GM21723 (cell line): ENCODE measurements around the gene CRKL.

Experiments used
- ATAC-seq: cut with Tn5 transposase; IDR thresholded peaks from one replicate; pipeline ENCODE4 v1.9.1; 2021; ENCODE audit warnings: mild to moderate bottlenecking, moderate library complexity; ENCODE audit not compliant: unreplicated experiment

Gene CRKL

DNA sequence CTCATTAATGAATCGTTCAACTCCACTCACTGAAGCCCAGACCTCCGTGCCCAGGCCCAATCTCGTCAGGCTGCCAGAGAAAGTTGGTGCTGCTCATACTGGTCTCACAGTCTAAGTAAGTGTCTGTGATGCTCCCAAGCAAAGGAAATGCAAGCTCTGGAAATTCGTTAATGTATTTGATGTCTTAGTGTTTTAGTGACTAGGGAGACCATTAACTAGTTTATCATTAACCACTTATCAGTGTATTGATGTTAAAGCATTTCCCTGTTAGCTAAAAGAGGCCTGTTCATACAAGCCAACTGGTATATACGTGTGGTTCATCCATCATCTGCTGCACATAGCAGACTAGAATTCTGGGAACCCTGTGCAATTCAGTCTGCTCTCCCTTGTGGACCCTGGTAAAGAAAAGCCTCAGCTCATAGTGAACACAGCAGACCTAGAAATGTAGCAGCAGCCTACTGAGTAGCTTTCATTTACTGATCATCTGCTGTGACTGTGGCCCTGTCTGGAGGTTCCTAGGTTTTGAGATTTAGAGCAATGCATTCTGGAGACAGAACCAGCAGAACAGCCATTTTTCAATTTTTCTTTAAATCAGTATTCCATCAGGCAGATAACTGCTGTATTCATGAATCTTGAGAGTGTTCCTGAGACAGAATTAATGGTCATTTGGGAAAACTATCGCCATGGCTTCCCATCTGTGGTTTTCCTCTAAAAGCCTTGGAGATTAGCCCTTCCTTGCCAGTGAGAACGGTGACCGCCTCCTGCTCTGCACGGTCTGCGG, 34.1 kb downstream of the CRKL start:
- no peak for ATAC-seq

DNA sequence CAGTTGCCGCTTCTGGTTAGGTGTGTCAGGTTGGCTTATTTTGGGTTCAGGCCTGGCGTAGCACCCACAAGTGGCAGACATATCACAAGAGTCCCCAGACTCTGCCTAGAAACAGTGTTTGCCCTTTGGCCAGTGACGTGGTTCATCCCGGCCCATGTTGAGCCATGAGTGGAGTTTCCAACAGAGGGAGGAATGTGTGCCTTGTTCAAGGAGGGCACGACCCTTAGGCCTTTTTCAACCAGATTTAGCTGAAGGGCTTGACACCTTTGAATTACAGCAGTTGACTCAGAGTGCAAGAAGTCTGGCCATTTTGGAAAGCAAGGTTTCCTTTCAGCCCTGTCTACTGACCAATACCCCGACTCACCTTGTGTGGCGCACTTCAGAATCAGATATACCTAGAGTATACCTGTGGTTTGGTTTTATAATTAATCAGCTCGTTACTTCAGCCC, 34.7 kb downstream of the CRKL start:
- no peak for ATAC-seq

DNA sequence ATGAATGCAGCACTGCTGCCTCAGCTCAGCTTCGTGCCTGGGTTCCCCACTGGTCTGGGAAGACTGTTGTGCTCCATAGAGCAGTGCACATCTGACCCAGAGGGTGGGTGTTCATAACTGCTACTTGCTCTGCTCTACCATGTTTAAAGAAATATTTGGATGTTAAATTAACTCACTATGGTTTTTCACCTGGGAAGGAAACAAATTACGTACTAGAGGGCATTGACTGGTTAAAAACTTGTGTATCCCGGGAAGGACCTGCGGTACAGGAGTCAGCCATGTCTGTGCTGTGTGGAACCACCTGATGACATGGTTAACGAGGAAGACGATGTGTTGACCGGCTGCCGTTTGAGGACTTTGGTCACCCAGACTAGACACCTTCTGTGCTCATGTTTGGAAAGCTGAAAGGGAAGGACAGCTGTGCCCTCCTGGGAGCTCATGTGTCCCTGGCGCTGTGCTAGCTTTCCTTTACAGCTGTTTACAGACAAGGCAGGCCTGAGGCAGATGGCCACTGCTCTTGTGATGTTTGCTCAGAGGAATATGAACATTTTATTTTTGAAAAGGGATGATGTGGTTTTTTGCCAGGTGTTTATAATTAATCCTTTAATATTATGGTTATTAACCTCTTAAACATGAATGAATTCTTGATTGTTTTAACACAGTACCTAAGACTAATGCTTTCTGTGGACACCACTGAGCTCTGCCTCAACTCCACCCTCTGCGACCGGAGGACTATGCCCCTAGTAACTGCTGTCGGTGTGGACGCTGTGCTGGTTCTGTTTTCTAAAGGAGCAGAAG, 35.5 kb downstream of the CRKL start:
- ATAC-seq, result no peak

DNA sequence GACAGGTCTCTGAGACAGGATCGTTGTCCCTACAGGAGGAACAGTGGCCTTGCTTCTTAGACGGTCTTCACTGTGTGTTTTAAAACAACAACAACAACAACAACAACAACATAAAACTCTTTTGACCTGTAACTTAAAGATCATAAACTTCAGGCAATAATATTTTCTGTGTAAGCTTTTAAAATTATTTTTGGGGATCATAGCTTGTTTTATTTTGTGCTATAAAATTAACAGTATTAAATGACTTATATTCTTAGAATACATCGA, 36.1 kb downstream of the CRKL start:
- no peak for ATAC-seq

DNA sequence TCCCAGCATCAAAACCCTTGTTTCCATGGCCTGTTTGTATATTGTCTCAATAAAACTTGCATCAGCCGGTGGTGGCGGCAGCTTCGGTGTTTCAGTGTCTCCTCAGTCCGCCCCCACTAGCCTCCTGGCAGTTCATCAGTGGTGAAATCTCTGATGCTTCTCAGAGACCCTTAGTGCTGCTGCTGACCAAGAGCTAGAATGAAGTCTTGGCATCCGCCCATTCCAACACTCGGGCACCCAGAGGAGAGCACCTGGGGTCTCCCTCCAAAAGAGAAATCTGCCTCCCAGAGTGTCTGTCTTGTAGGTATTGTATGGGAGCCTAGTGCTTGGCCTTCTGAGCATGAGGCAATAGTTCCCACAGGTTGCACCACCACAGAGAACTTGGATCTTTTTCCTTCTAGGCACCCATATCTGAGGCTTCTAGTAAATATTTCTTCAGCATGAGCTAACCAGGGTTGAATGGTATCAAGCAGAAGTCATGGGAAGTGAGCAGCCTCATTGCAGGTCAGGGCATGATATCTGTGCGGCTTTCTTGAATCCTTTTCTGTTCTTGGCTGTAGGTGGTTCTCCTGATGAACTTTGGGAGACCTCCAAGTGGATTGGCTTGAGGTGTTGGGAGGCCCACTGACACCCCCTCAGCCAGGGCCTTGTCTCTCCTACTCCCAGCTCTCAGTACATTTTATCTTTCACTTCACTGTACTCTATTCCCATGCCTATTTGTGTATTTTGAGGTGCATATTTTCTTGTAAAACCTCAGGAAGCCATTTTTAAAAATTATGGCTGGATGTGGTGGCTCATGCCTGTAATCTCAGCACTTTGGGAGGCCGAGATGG, 36.7 kb downstream of the CRKL start:
- no peak for ATAC-seq

DNA sequence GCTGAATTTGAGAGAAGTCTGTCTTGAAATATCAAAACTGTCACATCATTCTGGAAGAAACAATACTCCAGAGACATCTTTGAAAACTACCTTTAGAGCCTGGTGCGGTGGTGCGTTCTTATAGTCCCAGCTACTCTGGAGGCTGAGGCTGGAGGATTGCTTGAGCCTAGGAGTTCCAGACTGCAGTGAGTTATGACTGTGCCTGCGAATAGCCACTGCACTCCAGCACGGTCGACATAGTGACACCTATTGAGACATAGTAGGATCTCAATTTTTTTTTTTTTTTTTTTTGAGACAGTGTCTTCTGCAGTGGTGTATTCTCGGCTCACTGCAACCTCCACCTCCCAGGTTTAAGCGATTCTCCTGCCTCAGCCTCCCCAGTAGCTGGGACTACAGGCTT, 38.3 kb downstream of the CRKL start:
- no peak for ATAC-seq

DNA sequence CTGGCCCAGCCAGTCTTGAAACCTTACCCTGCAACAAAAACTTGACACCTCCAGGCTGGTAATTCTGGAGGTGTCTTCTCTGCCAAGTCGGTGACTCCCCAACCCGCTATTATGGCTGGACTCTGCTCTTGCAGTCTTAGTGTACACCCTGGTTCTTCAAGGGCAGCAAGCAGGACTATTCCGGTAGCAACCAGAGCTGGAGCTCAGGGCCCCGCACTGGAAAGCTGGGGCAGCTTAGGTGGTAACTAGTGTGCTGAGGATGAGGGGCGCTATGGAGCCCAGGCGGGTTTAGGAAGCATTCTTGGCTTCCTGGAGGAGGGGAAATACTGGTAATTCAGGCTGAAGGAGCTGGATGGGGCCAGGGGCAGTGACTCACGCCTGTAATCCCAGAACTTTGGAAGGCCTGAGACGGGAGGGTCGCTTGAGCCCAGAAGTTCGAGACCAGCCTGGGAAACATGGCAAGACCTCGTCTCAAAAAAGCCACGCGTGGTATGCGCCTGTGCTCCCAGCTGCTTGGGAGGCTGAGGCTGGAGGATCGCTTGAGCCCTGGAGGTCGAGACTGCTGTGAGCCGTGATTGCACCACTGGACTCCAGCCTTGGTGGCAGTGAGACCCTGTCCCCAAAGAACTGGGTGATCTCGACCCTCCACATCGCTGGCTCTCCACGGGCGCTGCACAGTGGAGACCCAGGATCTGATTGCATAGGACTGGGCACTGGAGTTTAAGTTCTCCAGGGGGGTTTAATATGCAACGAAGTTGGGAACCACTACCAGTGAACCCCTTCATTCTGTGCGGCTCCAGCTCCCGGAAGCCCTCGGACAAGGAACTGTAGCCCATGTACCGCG, 39.3 kb downstream of the CRKL start:
- no peak for ATAC-seq

DNA sequence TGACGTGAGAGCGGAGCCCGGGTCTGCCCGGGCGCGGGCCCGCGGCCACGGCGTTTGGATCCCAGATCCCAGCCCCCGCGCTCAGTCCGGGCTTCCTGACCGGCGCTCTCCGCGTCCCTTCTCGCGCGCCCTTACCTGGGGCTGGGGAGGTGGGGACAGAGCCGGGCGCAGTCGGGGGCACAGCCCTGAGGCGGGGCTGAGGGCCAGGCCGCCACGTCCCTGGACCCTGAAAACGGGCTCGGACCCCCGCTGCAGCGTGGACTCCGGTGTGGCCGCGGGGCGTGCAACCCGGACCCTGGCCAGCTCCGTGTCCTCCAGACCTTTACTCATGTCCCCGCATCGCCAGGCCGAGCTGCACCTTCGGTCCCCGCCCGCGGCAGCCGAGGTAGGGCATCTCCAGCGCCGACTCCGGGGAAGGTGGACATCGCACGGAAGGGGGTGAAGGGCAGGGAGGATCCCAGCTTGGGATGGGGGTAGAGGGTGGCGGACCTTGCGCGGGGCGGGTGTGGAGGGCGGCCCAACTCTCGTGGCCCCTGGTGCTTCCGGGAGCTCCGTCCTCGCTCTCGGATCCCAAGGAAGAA, 40.0 kb downstream of the CRKL start:
- no peak for ATAC-seq

DNA sequence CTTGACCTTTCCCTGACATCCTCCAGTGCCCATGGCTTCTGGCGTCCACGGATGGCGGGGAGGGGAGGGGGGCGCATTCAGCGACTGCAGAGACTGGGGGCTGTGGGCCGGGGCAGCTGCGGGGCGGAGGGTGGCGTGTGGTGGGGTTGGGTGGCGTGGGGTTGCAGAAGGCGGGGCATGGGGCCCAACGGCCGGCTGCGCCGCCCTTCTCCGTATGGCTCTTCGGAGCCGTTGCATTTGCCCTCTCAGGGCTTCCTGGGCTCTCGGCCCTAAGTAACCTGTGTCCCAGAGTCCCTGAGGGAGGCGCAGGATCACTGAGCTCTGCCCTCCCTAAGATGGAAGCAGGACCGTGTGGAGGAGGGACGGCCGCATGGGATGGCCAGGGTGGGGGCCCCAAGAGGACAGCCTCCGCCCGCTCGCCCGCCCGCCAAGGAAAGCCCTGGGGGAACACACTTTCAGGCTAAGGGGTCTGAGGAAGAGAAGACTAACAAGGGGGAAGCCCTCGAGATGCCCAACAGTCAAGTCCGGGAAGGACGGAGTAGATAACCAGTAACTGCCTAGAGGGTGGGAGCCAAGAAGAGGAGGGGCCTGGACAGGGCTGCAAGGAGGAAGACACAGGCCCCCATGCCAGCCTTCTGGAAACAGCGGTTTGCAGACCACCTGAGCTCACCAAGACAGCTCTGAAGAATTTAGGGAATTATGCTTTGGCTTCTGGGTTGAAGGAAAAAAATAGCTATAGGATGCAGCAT, 40.6 kb downstream of the CRKL start:
- ATAC-seq, result no peak

DNA sequence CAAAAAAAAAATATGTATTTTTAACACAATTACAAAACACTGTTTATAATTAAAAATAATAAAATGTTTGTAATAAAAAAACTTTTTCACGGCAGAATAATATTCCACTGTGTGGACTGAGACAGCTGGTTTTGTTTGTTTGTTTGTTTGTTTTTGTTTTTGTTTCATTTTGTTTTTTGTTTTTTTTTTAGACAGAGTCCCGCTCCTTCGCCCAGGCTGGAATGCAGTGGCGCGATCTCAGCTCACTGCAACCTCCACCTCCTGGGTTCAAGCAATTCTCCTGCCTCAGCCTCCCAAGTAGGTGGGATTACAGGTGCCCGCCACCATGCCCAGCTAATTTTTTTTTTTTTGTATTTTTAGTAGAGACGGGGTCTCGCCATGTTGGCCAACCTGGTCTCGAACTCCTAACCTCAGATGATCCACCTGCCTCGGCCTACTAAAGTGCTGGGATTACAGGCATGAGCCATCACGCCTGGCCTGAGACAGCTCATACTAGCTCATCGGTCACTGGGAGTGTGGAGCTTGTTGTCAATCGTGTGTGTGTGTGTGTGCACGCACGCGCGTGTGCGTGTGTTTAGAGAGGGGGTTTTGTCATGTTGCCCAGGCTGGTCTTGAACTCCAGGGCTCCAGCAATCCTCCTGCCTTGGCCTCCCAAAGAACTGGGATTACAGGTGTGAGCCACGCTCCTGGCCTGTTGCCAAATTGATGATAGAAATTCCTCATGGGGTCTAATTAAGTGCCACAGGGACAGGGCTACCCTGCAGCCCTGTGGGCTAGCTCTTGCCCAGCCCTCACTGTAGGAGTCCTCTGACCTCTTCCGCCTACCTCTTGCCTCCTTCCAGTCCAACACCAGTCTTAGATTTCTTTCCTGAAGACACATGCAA, 42.6 kb downstream of the CRKL start:
- ATAC-seq, result no peak

DNA sequence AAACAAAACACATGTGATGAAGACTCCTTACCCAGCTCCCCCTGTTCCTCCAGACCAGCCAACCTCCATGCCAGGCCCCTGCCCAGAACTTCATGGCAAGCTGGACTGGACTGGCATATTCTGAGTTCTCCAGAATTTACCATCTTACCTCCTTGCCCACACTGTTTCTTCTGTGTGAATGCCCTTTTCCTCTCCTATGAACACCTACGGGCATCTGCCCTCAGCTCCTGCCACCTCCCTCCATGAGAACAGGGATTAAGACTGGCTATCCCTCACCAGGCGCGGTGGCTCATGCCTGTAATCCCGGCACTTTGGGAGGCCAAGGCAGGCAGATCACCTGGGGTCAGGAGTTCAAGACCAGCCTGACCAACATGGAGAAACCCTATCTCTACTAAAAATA, 43.4 kb downstream of the CRKL start:
- ATAC-seq, result no peak

DNA sequence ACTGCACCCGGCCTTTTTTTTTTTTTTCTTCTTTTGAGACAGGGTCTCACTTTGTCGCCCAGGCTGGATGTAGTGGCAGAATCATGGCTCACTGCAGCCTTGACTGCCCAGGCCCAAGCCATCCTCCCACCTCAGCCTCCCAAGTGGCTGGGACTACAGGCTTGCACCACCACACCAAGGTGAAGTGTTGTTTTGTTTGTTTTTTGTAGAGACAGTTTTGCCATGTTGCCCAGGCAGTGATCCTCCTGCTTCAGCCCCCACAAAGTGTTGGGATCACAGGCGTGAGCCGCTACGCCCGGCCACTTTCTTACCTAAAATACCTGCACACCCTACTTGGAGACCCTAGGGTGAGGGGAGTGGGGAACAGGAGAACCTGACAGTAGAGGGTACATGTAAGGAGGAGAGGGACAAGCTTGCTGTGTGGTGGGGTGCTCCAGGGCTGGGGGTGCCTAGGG, 45.3 kb downstream of the CRKL start:
- ATAC-seq, result no peak

DNA sequence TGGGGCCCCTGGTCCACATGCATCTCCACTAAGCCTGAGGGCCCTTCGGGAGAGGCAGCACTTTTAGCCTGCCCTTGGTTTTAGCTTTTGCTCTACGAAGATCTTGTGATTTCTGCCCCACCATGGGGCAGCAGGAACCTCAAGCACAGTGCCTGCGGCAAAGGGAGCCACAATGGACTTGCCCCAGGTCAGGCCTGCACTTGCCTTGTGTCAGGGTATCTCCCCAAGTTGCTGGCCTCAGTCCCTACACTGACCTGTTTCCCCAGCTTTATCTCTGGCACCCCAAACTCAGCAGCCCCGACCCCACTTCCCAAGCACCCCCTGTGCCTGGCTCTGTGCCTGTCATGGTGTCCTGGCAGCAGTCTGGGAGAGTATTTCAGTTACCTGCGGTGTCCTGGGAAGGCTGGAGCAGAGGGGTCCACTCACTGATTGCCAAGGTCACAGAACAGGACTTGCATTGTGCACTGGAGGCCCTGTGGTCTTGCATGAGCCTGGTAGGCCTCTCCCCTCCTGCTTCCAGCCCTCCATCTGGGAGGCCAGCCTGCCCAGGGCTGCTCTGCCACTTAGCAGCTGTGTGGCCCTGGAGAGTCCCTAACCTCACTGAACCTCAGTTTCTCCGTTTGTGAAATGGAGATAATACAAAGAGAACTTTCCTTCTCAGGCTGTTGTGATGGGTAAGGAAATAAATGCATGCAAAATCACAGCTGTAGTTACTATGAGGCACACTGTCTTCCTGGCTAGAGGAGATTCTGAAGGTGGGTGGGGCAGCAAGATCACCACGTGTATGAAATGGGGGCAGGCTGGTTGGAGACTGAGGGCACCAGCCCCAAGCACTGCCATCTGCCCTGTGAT, 46.2 kb downstream of the CRKL start:
- no peak for ATAC-seq

DNA sequence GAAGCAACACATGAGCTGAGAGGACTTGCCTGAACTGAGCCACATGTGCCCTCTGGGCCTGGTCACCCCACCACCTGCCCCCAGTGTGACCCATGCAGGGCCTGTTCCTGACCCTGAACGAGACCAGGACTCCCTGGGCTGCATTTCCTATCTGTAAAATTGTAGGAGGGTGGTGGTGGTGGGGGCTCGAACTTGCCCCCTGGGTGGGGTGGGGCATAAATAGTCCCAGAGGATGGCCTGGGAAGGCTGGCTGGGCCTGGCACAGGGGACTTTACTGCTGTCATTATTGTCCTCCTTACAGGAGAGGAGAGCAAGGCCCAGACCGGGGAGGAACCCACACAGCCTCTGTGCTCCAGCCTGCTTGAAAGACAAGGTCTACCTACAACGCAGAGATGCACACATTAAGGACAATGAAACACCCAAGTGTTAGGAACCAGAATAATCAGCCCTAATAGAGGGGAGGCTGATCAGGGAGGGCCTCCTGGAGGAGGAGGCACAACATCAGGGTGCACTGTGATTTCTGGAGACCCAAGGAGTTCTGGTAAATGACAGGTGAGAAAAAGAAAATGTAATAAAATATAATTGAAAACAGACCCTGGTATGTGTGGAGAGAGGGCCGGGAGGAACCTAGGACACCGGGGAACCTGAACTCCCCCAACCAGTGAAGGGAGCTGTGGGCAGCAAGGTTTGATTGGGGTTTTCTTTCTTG, 47.0 kb downstream of the CRKL start:
- ATAC-seq, result no peak

DNA sequence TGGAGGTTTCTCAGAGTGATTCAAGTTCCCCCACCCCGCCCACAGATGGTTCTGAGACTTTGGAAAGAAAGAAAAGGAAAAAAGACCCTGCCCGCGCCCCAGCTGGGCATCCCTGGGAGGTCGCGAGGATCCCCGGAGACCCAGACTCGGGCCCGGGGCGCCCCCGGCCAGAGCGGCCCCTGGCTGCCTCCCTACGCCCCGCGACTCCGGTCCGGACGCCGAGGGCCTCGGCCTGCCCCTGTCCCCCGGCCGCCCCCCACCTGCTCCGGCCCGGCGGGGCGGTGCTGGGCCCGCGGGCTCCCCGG, 47.5 kb downstream of the CRKL start:
- no peak for ATAC-seq

DNA sequence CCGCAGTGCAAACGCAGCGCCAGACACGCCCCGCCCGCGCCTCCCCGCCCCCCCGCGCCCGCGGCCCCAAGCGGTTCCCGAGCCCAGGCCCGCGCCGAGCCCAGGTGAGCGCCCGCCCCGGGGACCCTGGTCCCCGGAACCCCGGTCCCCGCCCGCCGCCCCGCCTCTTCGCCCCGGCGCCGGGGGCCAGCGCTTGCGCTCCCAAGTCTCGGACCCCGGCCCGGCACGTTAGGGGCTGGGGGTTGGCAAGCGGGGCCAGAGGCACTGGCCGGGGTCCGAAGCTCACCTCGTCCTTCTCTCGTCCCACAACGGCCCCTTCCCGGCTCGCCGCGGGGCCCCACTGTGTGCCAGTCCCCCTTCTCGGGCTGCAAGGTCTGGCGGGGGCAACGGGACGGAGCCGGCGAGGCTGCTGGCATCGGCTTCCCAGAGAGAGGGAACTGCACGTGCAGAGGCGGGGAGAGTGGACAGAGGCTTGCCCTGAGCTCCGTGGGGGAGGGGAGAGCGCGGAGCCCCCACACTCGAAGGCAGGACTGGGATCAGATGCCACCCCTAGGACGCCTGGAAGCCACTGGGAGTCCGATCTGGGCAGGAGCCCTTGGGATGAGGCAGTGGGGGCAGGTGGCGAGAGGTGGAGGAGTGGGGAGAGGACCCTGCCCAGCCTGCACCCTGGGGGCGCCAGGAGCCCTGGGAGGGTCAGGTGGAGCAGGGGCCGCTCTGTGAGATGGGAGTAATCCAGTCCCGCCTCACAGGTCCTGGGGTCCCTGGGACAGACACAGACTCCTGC, 48.1 kb downstream of the CRKL start:
- no peak for ATAC-seq
